GM18520 (cell line): ENCODE measurements around the gene SLC39A11.
"Not testable (repeated sequence)": the region's sequence is repeated elsewhere in the genome, so short reads cannot be mapped to it uniquely, and the experiment has no call there.

Experiments used
- ATAC-seq: cut with Tn5 transposase; IDR thresholded peaks from one replicate; pipeline ENCODE4 v1.9.1; 2021; ENCODE audit not compliant: unreplicated experiment

SLC39A11 gene

GRCh38 chr17:72850410-72851118 lies 241.9 kb downstream of the SLC39A11 start:
- no peak for ATAC-seq

GRCh38 chr17:72846399-72846798 lies 246.1 kb downstream of the SLC39A11 start:
- ATAC-seq, result no peak

GRCh38 chr17:72843591-72843990 lies 248.9 kb downstream of the SLC39A11 start:
- ATAC-seq, result no peak

DNA sequence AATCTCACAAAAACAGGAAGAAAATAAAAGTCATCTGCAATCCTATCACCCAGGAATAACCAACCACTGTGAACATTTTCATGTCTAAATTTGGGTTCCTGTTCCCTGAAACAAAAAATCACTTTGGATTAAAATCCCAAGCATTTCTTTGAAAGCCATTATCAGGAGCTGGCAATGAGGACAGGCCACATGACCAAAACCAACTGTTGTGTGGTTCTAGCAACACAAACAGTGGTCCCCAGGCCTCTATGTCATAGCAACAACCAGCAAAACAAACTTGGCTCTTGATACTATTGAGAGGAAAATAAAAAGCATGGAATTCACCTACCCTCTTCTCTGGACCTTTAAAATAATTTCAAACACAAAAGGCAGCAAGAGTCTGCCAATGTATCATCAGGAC lies 252.5 kb downstream of the SLC39A11 start:
- ATAC-seq, result no peak

DNA sequence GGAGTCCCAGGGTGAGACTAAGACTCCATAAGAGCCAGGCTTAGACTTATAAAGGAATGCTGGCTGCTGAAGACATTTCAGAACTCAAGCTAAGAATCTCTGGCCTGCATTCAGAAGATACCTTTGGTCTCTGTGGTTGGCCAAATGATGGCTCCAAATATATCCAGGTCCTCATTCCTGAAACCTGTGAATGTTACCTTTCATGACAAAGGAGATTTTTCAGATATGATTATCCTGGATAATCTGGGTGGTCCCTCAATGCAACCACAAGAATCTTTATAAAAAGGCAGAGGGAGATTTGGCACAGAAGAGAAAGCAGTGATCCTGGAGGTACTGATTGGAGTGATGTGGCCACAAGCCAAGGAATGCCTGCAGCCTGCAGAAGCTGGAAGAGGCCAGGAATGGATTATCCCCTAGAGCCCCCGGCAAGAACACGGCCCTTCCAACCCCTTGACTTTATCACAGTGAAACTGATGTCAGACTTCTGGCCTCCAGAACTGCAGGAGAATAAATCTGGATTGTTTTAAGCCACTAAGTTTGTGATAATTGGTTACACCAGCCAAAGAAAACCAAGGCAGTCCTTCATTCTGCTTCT lies 253.3 kb downstream of the SLC39A11 start:
- no peak for ATAC-seq

GRCh38 chr17:72838581-72838980 lies 253.9 kb downstream of the SLC39A11 start:
- no peak for ATAC-seq

DNA sequence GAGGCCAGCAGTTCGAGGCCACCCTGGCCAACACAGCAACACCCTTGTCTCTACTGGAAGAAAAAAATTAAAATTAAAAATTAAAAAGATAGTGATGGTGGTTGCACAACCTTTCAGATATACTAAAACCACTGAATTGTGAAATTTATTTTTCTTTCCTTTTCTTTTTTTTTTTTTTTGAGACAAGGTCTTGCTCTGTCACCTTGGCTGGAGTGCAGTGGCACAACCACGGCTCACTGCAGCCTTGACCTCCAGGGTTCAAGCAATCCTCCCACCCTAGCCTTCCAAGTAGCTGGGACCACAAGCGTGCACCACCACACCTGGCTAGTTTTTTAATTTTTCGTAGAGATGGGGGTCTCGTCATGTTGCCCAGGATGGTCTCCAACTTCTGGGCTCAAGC lies 254.4 kb downstream of the SLC39A11 start:
- no peak for ATAC-seq

DNA sequence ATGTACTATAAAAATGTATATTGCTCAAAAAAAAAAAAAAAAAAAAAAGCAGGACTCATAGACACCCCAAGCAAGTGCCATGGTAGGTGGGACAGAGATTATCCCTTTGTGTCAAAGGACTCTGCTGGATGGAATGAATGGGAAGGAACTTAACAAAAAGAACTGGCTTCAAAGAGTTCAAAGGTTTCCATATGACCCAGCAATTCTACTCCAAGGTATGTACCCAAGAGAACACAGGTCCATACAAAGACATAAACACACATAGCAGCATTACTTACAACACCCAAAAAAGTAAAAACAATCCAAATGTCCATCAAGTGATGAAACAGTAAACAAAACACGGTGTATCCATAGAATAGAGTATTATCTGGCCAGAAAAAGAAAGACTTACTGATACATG lies 255.2 kb downstream of the SLC39A11 start:
- no peak for ATAC-seq

DNA sequence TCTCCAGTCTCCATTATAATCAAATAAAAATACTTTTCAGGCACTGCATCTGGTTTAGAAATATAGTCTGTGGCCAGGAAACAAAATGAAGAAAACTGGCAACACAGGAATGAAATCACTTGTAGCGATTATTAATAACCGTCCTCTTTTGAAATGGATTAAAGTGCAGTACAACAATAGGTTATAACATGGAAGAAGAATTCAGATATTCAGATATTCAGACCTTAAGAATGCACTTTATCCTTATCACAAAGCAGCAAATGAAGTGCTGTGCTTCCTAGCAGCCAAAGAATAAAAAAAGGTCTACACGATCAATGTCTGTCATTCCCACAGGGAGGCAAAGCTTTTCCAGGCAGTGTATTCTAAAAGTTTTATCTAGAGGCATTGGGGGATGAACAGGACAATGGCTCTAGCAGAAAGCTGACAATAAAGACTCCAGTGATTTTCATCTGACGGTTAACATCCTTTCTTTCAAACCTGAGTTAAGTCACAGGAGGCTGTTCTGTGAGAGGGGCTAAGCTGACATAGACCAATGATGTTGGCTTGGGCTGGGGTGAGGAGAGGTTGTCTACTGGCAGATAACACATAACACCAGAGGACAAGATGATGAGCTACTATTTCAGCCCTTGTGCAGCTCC lies 259.2 kb downstream of the SLC39A11 start:
- no peak for ATAC-seq

DNA sequence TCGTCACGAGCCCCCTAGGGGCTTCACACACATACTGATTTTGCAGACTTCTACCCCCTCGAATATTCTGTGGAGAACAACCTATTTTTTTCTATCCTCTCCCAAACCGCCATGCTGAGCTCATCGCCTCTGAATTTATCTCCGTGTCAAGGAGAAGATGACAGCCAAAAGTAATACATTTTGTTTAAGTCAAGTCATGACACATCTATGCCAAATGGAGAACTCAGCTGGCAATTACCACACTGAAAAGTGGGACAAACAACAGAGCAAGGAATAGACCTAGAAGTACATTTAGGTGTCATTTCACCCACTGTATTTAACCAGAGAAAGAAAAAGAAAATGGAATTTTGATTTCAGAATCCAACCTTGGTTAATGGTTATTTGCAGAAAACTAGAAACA lies 260.2 kb downstream of the SLC39A11 start:
- no peak for ATAC-seq

DNA sequence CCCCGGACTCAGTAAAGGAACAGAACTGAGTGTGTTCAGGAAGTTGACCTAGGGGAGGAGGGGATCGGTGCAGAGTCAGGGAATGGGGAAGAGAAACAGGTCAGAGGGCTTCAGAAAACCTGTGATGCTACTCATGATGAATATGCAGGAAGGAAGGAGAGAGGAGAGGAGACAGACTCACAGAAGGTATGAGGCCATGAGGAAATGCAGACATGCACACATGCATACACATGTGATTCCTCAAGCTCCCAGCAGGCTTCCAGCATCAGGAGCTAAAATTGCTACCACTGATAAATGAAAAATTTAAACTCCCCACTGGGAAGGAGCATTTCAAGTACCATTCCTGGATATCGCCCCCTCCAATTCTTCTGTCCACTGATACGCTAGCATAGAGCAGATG lies 262.6 kb downstream of the SLC39A11 start:
- no peak for ATAC-seq

DNA sequence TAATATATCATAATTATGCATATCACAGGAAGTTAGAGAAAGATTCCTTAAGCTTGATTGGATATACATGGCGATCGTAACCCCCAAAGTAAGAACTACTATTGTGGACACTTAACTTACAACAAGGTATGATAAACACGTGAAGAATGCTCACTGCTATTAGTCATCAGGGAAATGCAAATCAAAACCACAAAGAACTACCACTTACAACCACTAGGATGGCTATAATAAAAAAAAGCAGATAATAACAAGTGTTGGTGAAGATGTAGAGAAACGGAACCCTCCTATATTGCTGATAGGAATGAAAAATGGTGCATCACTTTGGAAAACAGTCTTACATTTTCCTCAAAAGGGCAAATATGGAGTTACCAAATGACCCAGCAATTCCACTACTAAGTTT lies 265.9 kb downstream of the SLC39A11 start:
- no peak for ATAC-seq

GRCh38 chr17:72826059-72826458 lies 266.4 kb downstream of the SLC39A11 start:
- not testable (repeated sequence) for ATAC-seq

DNA sequence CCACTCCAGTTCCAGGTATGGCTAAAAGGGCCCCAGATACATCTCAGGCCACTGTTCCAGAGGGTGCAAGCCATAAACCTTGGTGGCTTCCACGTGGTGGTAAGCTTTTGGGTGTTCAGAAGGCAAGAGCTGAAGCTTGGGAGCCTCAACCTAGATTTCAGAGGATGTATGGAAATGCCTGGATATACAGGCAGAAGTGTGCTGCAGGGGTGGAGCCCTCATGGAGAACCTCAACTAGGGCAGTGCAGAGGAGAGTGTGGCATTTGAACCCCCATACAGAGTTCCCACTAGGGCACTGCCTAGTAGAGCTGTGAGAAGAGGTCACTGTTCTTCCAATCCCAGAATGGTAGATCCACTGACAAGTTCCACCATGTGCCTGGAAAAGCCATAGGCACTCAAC lies 267.3 kb downstream of the SLC39A11 start:
- ATAC-seq, result no peak

- ATAC-seq, result not testable (repeated sequence)
Measured at GRCh38 chr17:72824267-72824666, 268.2 kb downstream of the SLC39A11 start.

DNA sequence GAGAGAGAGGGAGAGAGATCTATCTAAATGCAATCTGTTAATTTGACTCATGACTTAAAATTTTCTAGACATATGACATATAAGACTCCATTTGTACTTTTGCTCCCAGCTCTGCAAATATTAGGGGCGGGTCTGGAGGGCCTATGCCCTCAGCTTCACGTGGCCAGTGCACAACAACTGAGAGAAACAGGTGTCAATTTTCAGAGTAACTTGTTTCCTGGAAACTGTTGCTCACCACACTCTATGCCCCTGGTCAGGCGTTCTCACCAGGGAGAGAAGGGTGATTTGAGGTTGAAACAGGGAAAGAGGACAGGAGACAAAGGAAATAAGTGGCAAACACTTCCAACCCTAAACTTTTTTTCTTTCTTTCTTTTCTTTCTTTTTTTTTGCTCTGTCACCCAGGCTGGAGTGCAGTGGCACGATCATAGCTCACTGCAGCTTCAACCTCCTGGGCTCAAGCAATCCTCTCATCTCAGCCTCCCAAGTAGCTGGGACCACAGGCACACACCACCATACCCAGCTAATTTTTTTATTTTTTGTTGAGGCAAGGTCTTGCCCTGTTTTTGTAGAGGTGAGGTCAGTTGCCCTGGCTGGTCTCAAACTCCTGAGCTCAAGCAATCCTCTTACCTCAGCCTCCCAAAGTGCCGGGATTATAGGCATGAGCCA lies 270.0 kb downstream of the SLC39A11 start:
- peak; percentile 50 for ATAC-seq

DNA sequence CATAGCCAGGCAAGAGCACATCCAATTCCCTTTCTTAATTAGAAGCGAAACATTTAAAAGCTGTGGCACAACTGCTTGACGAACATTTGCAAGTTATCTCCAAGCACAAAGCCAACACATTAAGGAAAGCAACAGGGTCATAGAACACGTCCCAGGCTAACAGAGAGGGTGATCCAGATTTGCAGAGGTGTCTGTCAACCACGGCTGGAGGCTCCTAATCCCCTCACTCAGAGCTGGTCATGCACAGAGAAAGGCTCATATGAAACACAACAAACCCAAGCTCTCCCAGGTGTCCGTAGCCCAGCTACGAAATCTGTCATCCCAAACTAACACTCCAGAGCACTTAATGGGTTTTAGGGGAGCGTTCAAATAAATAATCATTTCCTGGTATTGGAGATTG lies 276.1 kb downstream of the SLC39A11 start:
- ATAC-seq, result no peak

DNA sequence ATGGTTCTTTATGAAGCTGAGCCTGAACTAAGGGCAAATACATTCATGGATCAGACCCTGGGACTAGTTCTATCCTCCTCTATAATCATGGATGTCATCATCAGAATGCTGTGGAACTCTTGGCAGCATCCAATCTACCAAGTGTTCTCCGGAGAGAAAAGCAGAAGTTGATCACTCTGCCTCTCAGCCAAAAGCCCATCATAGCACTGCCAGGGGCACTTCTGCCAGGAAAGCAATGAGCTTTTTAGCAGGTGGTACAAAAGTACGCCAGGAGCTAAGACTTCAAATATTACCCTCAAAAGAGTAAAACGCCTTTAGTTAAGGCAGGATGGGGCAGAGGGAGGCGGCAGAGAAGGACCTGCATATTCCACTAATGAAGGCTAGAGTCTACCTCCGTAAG lies 279.0 kb downstream of the SLC39A11 start:
- ATAC-seq, result no peak

DNA sequence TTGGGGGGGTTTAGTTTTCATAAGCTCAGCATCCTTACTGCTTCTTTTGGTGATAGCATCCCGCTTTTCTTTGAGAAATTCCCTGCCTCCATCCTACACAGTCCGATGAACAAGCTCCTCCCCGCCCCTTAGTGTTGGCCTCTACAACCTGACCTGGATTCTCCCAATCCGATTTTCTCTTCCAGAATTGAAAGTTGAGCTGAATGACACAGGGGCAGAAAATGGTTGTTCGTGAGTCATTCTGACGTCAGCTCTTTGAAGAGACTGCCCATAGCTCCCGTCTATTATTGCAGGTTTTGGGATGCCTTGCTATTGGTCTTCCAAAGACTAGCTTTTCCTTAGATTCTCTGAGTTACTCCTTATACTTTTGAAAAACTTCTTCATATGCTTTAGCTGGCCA lies 279.7 kb downstream of the SLC39A11 start:
- no peak for ATAC-seq

GRCh38 chr17:72811976-72812687 lies 280.4 kb downstream of the SLC39A11 start:
- ATAC-seq, result no peak

- no peak for ATAC-seq
Measured at GRCh38 chr17:72810991-72811508, 281.4 kb downstream of the SLC39A11 start.
